Peyer's patch (tissue), 4 donors: ENCODE measurements around the gene USH2A. TPM values are rescaled to one million over a fixed set of nuclear protein-coding genes. Genes with fewer than 3 reads are reported as not detected.

Experiments
- DNase-seq, 3 donors: peaks; one replicate each; pipeline ENCODE4 v3.0.0-alpha.2; 2017 to 2019
- H3K27ac ChIP-seq, 4 donors: fragments of 200-600 bp; sonication (generic); one replicate each; pipeline ENCODE4 v1.5.1; 2016 to 2019
- H3K27me3 ChIP-seq, 2 donors: fragments of 200-600 bp; sonication (generic); one replicate each; pipeline ENCODE4 v1.5.1; 2019
- H3K36me3 ChIP-seq, 3 donors: fragments of 200-600 bp; sonication (generic); one replicate each; pipeline ENCODE4 v1.5.1; 2016 to 2019
- H3K4me1 ChIP-seq, 4 donors: fragments of 200-600 bp; sonication (generic); one replicate each; pipeline ENCODE4 v1.5.1; 2016 to 2019
- H3K4me3 ChIP-seq, 4 donors: fragments of 200-600 bp; sonication (generic); 1 replicate in 3 of 4; 2 replicates in 1 of 4; pipeline ENCODE4 v1.5.1; 2016 to 2019; ENCODE audit warnings: mild to moderate bottlenecking in 1 of 4
- H3K9me3 ChIP-seq, 4 donors: fragments of 200-600 bp; sonication (generic); one replicate each; pipeline ENCODE4 v1.5.1; 2016 to 2019; ENCODE audit warnings: mild to moderate bottlenecking in 1 of 4
- CTCF ChIP-seq, 6 experiments: fragments of 450-650 bp in 4 of 6; fragments of 200-600 bp in 2 of 6; sonication (generic) in 1 of 6; IDR thresholded peaks; one replicate each; pipeline ENCODE4 v1.5.1; 2017 to 2019; ENCODE audit warnings: antibody characterized with exemption in 6 of 6, mild to moderate bottlenecking in 3 of 6, moderate library complexity in 1 of 6
- POLR2A ChIP-seq, 2 donors: fragments of 450-650 bp; IDR thresholded peaks; one replicate each; pipeline ENCODE4 v1.5.1; 2017; ENCODE audit warnings: antibody characterized with exemption in 2 of 2, mild to moderate bottlenecking in 2 of 2, moderate library complexity in 2 of 2
- total RNA-seq, 4 donors: library from RNA; depleted of rRNA; stranded (reverse); fragments of >200 nt; gene quantifications; one replicate each; pipeline ENCODE4 v1.1.0, GENCODE V29; 2016

USH2A gene
- total RNA-seq, 4 donors from 2014 or later: not detected

DNA sequence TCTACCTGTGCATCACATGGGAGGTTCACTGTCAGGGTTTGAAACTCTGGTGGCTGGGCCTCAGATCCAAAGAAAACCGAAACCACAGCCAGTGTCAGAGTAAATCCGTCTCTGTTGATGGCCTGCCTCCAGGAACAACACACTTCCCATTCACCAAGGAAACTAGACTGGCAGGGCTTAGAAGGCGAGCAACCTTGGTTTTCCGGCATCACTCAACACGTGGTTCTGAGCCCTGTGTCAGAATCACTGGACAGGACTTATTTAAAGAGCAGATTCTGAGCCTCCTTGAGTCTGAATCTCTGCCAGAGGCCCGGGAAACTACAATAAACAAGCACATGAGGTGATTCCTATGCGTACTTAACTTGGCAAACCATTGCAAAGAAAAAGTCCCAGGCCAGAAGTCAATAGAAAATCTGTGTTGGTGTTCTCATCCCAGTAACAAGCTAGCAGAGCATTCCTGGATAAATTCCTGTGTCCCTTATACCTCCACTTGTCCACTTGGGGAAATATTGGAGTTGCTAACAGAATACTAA lies 786.1 kb downstream of the USH2A start:
- H3K36me3 ChIP-seq: no peaks in the 10 kb centered on the region
- peaks cover 0 to 8% (median 0%) of the 10 kb centered on the region in 4 donors for H3K4me1 ChIP-seq
- H3K4me3 ChIP-seq: no peak overlapping the region
- no peaks in the 10 kb centered on the region for H3K27me3 ChIP-seq
- TF ChIP-seq POLR2A (IDR thresholded peaks at IDR 0.05) (no peak), CTCF (IDR thresholded peaks at IDR 0.05) (no peak)
- peak overlapping the region; percentile 8 to 83 (median 70) for H3K27ac ChIP-seq
- no peaks in the 10 kb centered on the region for H3K9me3 ChIP-seq
- DNase-seq: no peak

DNA sequence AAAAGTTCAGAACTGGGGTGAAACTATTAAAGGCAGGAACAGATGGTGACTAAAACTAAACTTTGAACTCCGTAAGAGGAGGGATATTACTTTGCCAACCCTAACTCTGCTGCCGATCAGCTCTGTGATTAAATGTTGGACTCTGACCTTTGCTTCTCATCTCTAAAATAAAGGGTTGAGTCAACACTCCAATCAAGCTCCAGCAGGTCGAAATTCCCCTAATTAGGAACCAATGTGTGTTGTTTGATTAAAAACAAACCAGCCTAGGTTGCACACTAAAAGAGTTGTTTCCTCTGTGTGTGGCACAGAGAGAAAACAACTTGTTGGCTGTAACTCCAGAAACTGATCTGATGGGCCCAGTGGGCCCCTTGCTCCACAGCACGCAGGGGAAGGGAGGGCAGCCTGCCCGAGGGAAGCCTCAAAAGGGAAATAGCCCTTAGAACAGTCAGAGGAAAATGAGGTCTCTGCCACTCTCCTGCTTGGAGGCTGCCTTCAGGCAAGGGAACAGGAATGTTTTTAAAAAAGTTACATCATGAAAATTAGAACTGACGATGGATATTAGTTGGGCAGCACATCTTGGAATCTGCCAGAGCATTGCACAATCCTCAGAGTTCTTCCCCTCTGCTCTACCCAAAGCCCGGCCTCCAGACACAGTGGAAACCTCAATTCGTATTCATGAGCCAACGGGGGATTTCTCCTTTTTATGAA lies 786.8 kb downstream of the USH2A start:
- DNase-seq: peak in 1 of 3 donors; percentile 55
- peaks cover 0 to 11% (median 0%) of the 10 kb centered on the region in 4 donors for H3K4me1 ChIP-seq
- H3K27me3 ChIP-seq: no peaks in the 10 kb centered on the region
- H3K9me3 ChIP-seq: no peaks in the 10 kb centered on the region
- no peaks in the 10 kb centered on the region for H3K36me3 ChIP-seq
- no peak overlapping the region for H3K4me3 ChIP-seq
- peak overlapping the region; percentile 8 to 83 (median 70) for H3K27ac ChIP-seq
- no peak for TF ChIP-seq POLR2A (IDR thresholded peaks at IDR 0.05)
- no peak for TF ChIP-seq CTCF (IDR thresholded peaks at IDR 0.05)

DNA sequence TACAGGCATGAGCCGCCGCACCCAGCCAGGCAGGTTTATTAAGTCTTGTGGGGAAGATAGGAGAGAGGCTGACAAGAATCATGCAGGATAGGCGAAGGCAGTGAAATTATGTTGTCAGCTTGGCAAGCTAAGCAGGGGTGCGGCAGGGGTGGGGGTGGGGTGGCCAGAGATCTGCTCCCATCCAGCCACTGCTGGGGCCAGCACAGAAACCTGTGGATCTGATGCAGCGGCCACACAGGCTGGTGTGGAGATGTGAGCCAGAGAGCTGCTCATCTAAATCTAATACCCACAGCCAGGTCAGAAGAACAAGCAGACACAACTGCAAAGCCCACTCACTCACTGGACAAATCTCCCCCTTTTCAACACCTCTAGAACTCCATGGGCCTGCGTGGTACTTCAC lies 787.4 kb downstream of the USH2A start:
- Histone ChIP-seq H3K27ac (peak overlapping the region in 3 of 4 donors; percentile 70 to 83 (median 70)), H3K27me3 (no peaks in the 10 kb centered on the region), H3K9me3 (no peaks in the 10 kb centered on the region), H3K36me3 (no peaks in the 10 kb centered on the region), H3K4me3 (peak overlapping the region in 1 of 4 donors; percentile 6), H3K4me1 (peaks cover 0 to 13% (median 0%) of the 10 kb centered on the region in 4 donors)
- TF ChIP-seq POLR2A (IDR thresholded peaks at IDR 0.05) (no peak), CTCF (IDR thresholded peaks at IDR 0.05) (no peak)
- peak in 2 of 3 donors; percentile 70 to 80 for DNase-seq

DNA sequence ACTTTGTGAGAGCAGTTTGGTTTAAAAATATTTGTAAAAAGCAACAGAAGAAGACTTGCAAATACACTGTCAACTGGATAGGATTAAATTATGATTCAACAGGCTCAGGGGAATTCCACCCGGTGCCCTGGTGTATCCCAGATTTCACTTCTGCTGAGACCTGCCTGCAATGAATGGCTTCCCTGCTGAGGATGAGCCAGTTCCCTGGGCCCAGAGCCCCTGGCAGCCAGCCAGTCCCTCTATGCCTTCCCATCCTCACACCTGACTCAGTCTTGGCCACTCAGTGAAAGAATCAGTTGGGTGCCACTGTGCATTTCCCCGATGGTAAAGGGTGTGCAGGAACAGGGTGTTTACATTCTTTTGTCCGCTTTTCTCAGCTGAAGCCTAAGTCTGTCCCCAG lies 791.8 kb downstream of the USH2A start:
- DNase-seq: no peak
- Histone ChIP-seq H3K4me1 (peaks cover 0 to 7% (median 0%) of the 10 kb centered on the region in 4 donors), H3K36me3 (no peaks in the 10 kb centered on the region), H3K27me3 (no peaks in the 10 kb centered on the region), H3K4me3 (no peak overlapping the region), H3K27ac (no peak overlapping the region), H3K9me3 (no peaks in the 10 kb centered on the region)
- TF ChIP-seq CTCF (IDR thresholded peaks at IDR 0.05) (no peak), POLR2A (IDR thresholded peaks at IDR 0.05) (no peak)

DNA sequence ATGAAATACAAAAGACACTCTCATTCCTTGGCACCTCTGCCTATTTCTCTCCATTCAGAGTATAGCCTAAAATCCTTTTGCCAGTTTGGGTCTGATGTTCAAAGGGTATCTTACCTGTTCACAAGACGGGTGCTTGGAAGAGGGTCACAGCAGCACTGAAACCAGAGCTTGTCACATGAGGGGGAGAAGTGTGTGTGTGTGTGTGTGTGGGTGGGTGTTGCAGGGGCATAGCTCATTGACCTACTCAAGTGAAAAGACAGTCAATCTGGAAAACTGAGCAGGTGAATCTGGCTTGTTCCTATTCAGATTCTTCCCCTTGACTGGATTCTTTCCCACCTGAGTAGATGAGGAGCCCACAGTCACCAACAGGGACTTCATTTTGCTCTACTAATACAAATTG lies 792.2 kb downstream of the USH2A start:
- no peak for DNase-seq
- TF ChIP-seq CTCF (IDR thresholded peaks at IDR 0.05) (no peak), POLR2A (IDR thresholded peaks at IDR 0.05) (no peak)
- no peaks in the 10 kb centered on the region for H3K36me3 ChIP-seq

More for the DNA sequence above, 792.2 kb downstream of the USH2A start:
- H3K27me3 ChIP-seq: no peaks in the 10 kb centered on the region
- H3K27ac ChIP-seq: no peak overlapping the region
- H3K9me3 ChIP-seq: no peaks in the 10 kb centered on the region
- no peak overlapping the region for H3K4me3 ChIP-seq
- H3K4me1 ChIP-seq: peaks cover 0 to 5% (median 0%) of the 10 kb centered on the region in 4 donors
